GM12878 (cell line): ENCODE measurements around the gene PRDM16.

Source experiments
- CBFB ChIP-seq: IDR thresholded peaks from 2 replicates; pipeline ENCODE4 v1.6.1; 2016; ENCODE audit warnings: antibody characterized with exemption, low read depth
- CREM ChIP-seq: IDR thresholded peaks from 2 replicates; pipeline ENCODE4 v1.6.1; 2014; ENCODE audit warnings: antibody characterized with exemption, low read depth
- CTCF ChIP-seq, 3 experiments: IDR thresholded peaks in 2 of 3; conservative IDR thresholded peaks in 1 of 3; 2 replicates each; pipeline ENCODE4 v1.5.1; 2011; ENCODE audit warnings: low read depth in 3 of 3, low read length in 3 of 3, mild to moderate bottlenecking in 3 of 3, control low read depth in 2 of 3, moderate library complexity in 2 of 3, inconsistent platforms in 1 of 3, mixed read lengths in 1 of 3; ENCODE audit not compliant: control insufficient read depth in 2 of 3, insufficient read depth in 1 of 3; ENCODE audit errors: extremely low read depth in 1 of 3
- CUX1 ChIP-seq: IDR thresholded peaks from 2 replicates; pipeline ENCODE4 v1.6.1; 2012; ENCODE audit warnings: improper control_type of control experiment, low read depth, low read length; ENCODE audit not compliant: insufficient replicate concordance
- EZH2 ChIP-seq: IDR thresholded peaks from 2 replicates; pipeline ENCODE4 v1.6.1; 2012; ENCODE audit warnings: low read depth, mild to moderate bottlenecking, control low read depth, inconsistent platforms, low read length, borderline replicate concordance; ENCODE audit not compliant: control insufficient read depth
- HDGF ChIP-seq: fragments of 450-650 bp; IDR thresholded peaks from 2 replicates; pipeline ENCODE4 v1.6.1; 2016; ENCODE audit warnings: antibody characterized with exemption
- NFIC ChIP-seq: IDR thresholded peaks from 2 replicates; pipeline ENCODE4 v1.6.1; 2012; ENCODE audit warnings: low read depth, mild to moderate bottlenecking, inconsistent platforms, low read length, moderate library complexity
- PML ChIP-seq: IDR thresholded peaks from 2 replicates; pipeline ENCODE4 v1.6.1; 2012; ENCODE audit warnings: low read length, inconsistent platforms
- REST ChIP-seq: IDR thresholded peaks from 2 replicates; pipeline ENCODE4 v1.6.1; 2012; ENCODE audit warnings: mild to moderate bottlenecking, low read depth, low read length
- RFX5 ChIP-seq: IDR thresholded peaks from 2 replicates; pipeline ENCODE4 v1.6.1; 2011; ENCODE audit warnings: low read depth, low read length, improper control_type of control experiment
- TAF1 ChIP-seq: IDR thresholded peaks from 2 replicates; pipeline ENCODE4 v1.6.1; 2011; ENCODE audit warnings: mild to moderate bottlenecking, low read depth, low read length, borderline replicate concordance

- no peak for TF ChIP-seq PML
- no peak for TF ChIP-seq CTCF (IDR thresholded peaks at IDR 0.05 in 2 of 3, conservative IDR thresholded peaks at IDR 0.05 in 1 of 3; ENCODE audit: control insufficient read depth in 2 of 3, extremely low read depth in 1 of 3, insufficient read depth in 1 of 3, low read depth in 3 of 3, low read length in 3 of 3)
- TF ChIP-seq CUX1 = no peak
- TF ChIP-seq CBFB = no peak
- no peak for TF ChIP-seq HDGF
- no peak for TF ChIP-seq CREM
- no peak for TF ChIP-seq REST
- no peak for TF ChIP-seq NFIC
- TF ChIP-seq EZH2 = no peak
- TF ChIP-seq TAF1 = no peak
- no peak for TF ChIP-seq RFX5
Measured at GRCh38 chr1:3368711-3369445, 299.9 kb downstream of the PRDM16 start.
